Kidney (tissue), 14 donors: ENCODE data around the gene DNAAF1. TPM values are rescaled to one million over a fixed set of nuclear protein-coding genes. Genes with fewer than 3 reads are reported as not detected.

Source experiments
- DNase-seq, 5 donors: peaks; one replicate each; pipeline ENCODE4 v3.0.0-alpha.2; 2013 to 2020
- FAIRE-seq: peaks from 2 replicates; lab custom pipeline; 2012; peaks lifted over from hg19 to GRCh38; lab: Jason Lieb, UNC
- H3K27ac ChIP-seq, 2 donors: one replicate each; pipeline ENCODE4 v1.7.0; 2013; ENCODE audit warnings: low read depth in 2 of 2, low read length in 2 of 2, inconsistent platforms in 1 of 2
- H3K27me3 ChIP-seq: one replicate; pipeline ENCODE4 v1.7.1; 2013; ENCODE audit warnings: low read length, inconsistent platforms; ENCODE audit not compliant: control insufficient read depth, insufficient read depth
- H3K36me3 ChIP-seq, 3 donors: one replicate each; pipeline versions ENCODE4 v1.7.0 to v1.7.1; 2013; ENCODE audit warnings: low read length in 3 of 3, control low read depth in 1 of 3, inconsistent platforms in 1 of 3; ENCODE audit not compliant: insufficient read depth in 3 of 3, control insufficient read depth in 2 of 3
- H3K4me1 ChIP-seq, 3 donors: one replicate each; pipeline versions ENCODE4 v1.7.0 to v1.7.1; 2013; ENCODE audit warnings: low read length in 3 of 3, inconsistent platforms in 1 of 3, low read depth in 1 of 3; ENCODE audit not compliant: control insufficient read depth in 2 of 3, insufficient read depth in 2 of 3
- H3K4me3 ChIP-seq, 3 donors: one replicate each; pipeline versions ENCODE4 v1.7.0 to v1.8.1; 2013; ENCODE audit warnings: low read length in 3 of 3, control low read depth in 1 of 3, inconsistent platforms in 1 of 3
- H3K9ac ChIP-seq, 3 donors: one replicate each; pipeline versions ENCODE4 v1.7.0 to v1.7.1; 2013; ENCODE audit warnings: low read length in 3 of 3, control low read depth in 1 of 3, inconsistent platforms in 1 of 3
- H3K9me3 ChIP-seq, 3 donors: one replicate each; pipeline versions ENCODE4 v1.7.0 to v1.7.1; 2013; ENCODE audit warnings: low read length in 3 of 3, control low read depth in 1 of 3, inconsistent platforms in 1 of 3; ENCODE audit not compliant: control insufficient read depth in 2 of 3, insufficient read depth in 1 of 3
- CTCF ChIP-seq: IDR thresholded peaks from 3 replicates; pipeline ENCODE4 v1.5.1; 2012; ENCODE audit warnings: mild to moderate bottlenecking, moderate library complexity, borderline replicate concordance; ENCODE audit not compliant: insufficient read depth; ENCODE audit errors: extremely low read depth
- intact Hi-C: fragments of 100-400 bp; cut with DNase I; formaldehyde crosslinking; loops from one replicate; pipeline ENCODE4 v1.11.1; 2022
- polyA plus RNA-seq: library from polyadenylated mRNA; stranded (reverse); fragments of 350-450 nt; fragmentation: Illumina TruSeq; extraction: RNeasy Lipid Tissue Mini Kit (QIAGEN cat#74804); gene quantifications from one replicate; pipeline ENCODE4 v1.2.3, GENCODE V29; 2014; ENCODE audit warnings: low read depth, low replicate concordance; ENCODE audit not compliant: insufficient read depth
- total RNA-seq: library from RNA; stranded (reverse); fragmentation: NEBNext Ultra II Directional; extraction: Animal tissue kit (Norgen Biotek cat#: 25700); gene quantifications from one replicate; pipeline ENCODE4 v1.2.1, GENCODE V29; 2021
- donor health status: control.
- donor health status: control.
- donor health status: control.
- donor health status: control.
- donor health status: control.
- donor health status: DM: yes; HTN: yes; CAD: no.
- donor health status: Normal renal cell carcinoma (clear cell type).

DNAAF1 gene
- total and polyA plus RNA-seq, 2 donors from 2014 or later: 2.4 to 4.8 TPM

- peaks cover 0 to 8% (median 5%) of the 10 kb centered on the region in 3 donors for H3K4me1 ChIP-seq
- no peak overlapping the region for H3K4me3 ChIP-seq
- no peaks in the 10 kb centered on the region for H3K9me3 ChIP-seq
- no peak overlapping the region for H3K9ac ChIP-seq
- peaks cover 3 to 5% (median 4%) of the 10 kb centered on the region in 3 donors for H3K36me3 ChIP-seq
- DNase-seq: no peak
- FAIRE-seq: no peak
- no peaks in the 10 kb centered on the region for H3K27me3 ChIP-seq
- TF ChIP-seq CTCF: no peak
- intact Hi-C loops: no loop called here
- no peak overlapping the region for H3K27ac ChIP-seq
These were observed 25.7 kb upstream of the DNAAF1 start for GRCh38 chr16:84119368-84119767.

DNA sequence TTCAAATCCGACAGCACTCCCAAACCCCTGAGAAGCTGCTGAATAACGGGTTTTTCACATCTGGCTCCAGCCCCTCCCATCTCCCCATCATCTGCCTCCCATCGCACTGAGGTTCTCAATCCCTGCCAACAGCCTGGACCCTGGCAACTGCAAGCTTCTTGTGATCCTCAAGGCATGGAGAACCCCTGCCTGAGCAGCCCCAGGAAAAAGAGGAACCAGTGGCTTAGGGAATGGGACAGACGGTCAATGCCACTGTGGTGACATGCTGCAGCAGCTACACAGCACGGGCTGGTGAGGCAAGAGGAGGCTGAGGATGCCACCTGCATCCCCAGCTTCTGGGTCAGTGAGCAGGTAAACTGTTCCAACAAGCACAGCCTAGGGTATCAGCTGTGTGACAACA, 25.1 kb upstream of the DNAAF1 start:
- peaks cover 4 to 6% (median 6%) of the 10 kb centered on the region in 3 donors for H3K36me3 ChIP-seq
- FAIRE-seq (no peak), DNase-seq (no peak)
- H3K27ac ChIP-seq: no peak overlapping the region
- no peaks in the 10 kb centered on the region for H3K9me3 ChIP-seq
- no peaks in the 10 kb centered on the region for H3K27me3 ChIP-seq
- intact Hi-C loops: no loop called here
- H3K9ac ChIP-seq: no peak overlapping the region
- H3K4me3 ChIP-seq: no peak overlapping the region
- peaks cover 0 to 8% (median 5%) of the 10 kb centered on the region in 3 donors for H3K4me1 ChIP-seq
- no peak for TF ChIP-seq CTCF

GRCh38 chr16:84121007-84121406, 24.1 kb upstream of the DNAAF1 start:
- H3K4me3 ChIP-seq: no peak overlapping the region
- DNase-seq (no peak), FAIRE-seq (no peak)
- no peak overlapping the region for H3K9ac ChIP-seq
- no peaks in the 10 kb centered on the region for H3K9me3 ChIP-seq
- no peak for TF ChIP-seq CTCF
- H3K4me1 ChIP-seq: peaks cover 0 to 4% (median 0%) of the 10 kb centered on the region in 3 donors
- H3K36me3 ChIP-seq: peaks cover 4 to 6% (median 6%) of the 10 kb centered on the region in 3 donors
- H3K27me3 ChIP-seq: no peaks in the 10 kb centered on the region
- H3K27ac ChIP-seq: no peak overlapping the region
- intact Hi-C loops: no loop called here
